Activated CD4-positive, alpha-beta T cell treated with anti-CD3 and anti-CD28 coated beads, Interleukin-2, amount 10 ng/mL, durations not matched to agents 7 days and 5 days (primary cell): ENCODE measurements around the gene ORM1. TPM values are rescaled to one million over a fixed set of nuclear protein-coding genes. Genes with fewer than 3 reads are reported as not detected.

Source experiments
- CTCF ChIA-PET: fragments of 350-600 bp; sonication (Branson Sonifier 250); formaldehyde crosslinking; loops from one replicate; lab custom pipeline; 2021; ENCODE audit warnings: antibody characterized with exemption; lab: Charles Lee
- POLR2A ChIA-PET: fragments of 350-600 bp; sonication (Branson Sonifier 250); formaldehyde crosslinking; loops from one replicate; lab custom pipeline; 2021; ENCODE audit warnings: antibody characterized with exemption; lab: Charles Lee
- DNase-seq: peaks from one replicate; pipeline ENCODE4 v3.0.0-alpha.2; 2020
- H3K27ac Mint-ChIP-seq: one replicate; pipeline ENCODE4 v1.8.0; 2021; ENCODE audit warnings: mild to moderate bottlenecking, moderate library complexity, mixed read lengths
- H3K27me3 Mint-ChIP-seq: one replicate; pipeline ENCODE4 v1.8.0; 2021; ENCODE audit warnings: mixed read lengths
- H3K36me3 Mint-ChIP-seq: one replicate; pipeline ENCODE4 v1.8.0; 2021; ENCODE audit warnings: low read depth, mixed read lengths
- H3K4me1 Mint-ChIP-seq: one replicate; pipeline ENCODE4 v1.8.0; 2021; ENCODE audit warnings: mixed read lengths
- H3K4me3 Mint-ChIP-seq: one replicate; pipeline ENCODE4 v1.8.0; 2021; ENCODE audit warnings: mild to moderate bottlenecking, moderate library complexity, mixed read lengths
- H3K9me3 Mint-ChIP-seq: one replicate; pipeline ENCODE4 v1.8.0; 2021; ENCODE audit warnings: mixed read lengths
- total RNA-seq, 2 experiments: library from RNA; stranded (reverse); gene quantifications; one replicate each; pipeline ENCODE4 v1.2.3, GENCODE V29; 2021

The ORM1 gene
- total RNA-seq, 2 experiments from 2014 or later: not detected

DNA sequence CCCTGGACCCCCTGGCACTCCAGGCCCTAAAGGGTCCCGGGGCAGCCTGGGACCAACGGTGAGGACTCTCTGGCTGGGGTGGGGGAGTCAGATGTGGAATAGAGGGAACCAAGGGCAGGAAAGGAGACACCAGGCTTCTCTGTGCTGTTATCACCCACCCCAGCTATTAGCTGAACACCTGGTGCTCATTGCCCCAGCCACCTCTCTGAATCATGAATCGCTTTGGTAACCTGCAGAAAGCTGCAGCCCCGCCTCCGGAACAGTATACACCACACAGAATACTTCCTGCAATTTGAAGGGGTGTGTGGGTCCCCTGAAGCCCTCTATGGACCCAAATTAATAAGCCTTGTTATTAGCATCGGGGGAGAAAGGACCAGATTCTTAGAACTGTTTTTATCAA lies 40.4 kb upstream of the ORM1 start:
- Mint-ChIP-seq H3K4me1 (peaks cover 2% of the 10 kb centered on the region), H3K27ac (no peak overlapping the region), H3K9me3 (no peaks in the 10 kb centered on the region), H3K27me3 (no peaks in the 10 kb centered on the region), H3K36me3 (no peaks in the 10 kb centered on the region), H3K4me3 (no peak overlapping the region)
- ChIA-PET CTCF (no interaction called here), POLR2A (no interaction called here)
- no peak for DNase-seq

DNA sequence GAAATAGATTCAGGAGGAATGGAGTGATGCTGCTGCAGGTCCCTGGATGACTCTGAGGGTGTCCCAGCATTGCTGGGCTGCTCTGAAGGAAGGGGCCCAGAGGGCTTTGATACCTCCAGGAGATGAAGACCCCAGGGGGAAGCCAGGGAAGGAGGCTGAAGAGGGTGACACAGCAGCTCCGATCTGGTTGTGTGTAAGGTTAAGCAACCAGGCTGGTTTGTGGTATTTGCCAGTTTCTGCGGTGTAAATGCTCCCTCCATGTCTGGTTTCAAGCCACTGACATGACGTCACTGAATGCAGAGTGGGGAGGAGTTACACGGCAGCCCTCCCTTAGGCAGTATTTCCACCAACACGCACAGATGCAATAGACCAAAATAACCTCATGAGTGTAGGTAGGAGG lies 40.0 kb upstream of the ORM1 start:
- Mint-ChIP-seq H3K27me3 (no peaks in the 10 kb centered on the region), H3K9me3 (no peaks in the 10 kb centered on the region), H3K4me1 (peaks cover 2% of the 10 kb centered on the region), H3K36me3 (no peaks in the 10 kb centered on the region), H3K27ac (no peak overlapping the region), H3K4me3 (no peak overlapping the region)
- POLR2A ChIA-PET: no interaction called here
- CTCF ChIA-PET: no interaction called here
- peak; percentile 46 for DNase-seq

DNA sequence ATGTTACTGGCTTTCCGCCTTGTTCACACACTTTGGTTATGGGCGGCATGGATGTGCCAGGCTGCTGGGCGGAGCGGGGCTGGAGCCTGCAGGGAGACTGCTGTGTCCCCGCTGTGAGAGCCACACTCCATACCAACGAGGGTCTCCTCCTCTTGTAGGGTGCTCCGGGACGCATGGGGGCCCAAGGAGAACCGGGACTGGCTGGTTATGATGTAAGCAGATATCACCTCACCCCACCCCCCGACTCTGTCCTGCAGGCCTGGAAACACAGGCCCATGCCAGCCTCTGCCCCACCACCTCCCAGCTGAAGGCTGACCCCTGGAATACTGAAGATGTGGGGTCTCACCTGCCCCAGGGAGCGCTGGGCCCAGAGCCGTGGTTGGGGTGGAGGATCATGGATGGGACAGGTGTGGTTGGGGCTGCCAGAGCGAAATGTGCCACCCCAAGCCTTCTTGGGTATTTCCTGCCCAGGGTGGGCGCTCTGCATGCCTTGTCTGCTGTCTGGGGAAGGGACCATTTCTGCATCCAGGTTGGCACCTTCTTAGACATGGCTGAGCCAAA lies 39.3 kb upstream of the ORM1 start:
- no peak overlapping the region for H3K27ac Mint-ChIP-seq
- H3K9me3 Mint-ChIP-seq: no peaks in the 10 kb centered on the region
- no peaks in the 10 kb centered on the region for H3K36me3 Mint-ChIP-seq
- H3K27me3 Mint-ChIP-seq: no peaks in the 10 kb centered on the region
- peaks cover 2% of the 10 kb centered on the region for H3K4me1 Mint-ChIP-seq
- no peak overlapping the region for H3K4me3 Mint-ChIP-seq
- ChIA-PET POLR2A (no interaction called here), CTCF (no interaction called here)
- DNase-seq: no peak

DNA sequence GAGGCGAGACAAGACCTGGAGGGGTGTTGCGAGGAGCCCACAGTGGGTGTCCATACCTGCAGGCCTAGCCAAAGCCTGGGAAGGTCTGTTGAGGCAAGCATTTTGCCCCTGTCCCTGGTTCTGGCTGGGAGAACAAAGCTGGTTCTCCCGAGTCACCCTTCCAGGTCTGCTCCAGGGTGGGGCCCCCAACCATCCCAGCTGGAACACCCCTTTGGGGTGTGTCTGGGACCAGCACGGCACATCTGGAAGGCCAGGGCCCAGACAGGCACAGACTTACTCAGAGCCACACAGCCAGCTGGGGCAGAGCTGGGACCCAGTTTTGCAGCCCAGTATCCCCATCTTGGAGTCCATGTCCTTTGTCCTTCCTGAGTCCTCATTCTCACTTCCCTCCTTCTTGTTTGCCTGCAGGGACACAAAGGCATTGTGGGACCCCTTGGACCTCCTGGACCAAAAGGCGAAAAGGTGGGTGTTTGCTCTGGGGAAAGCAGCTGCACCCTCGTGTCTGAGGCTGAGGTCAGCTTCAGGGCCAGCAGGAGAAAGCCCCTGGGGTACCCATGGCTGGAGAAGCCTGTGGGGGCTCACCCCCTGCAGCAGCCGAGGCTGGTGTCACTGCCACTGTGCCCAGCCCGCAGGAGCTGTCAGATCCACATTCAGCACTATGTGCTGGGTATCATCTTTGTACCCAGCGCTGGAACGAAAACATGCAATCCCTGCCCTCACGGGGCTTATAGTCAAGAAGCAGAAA lies 38.4 kb upstream of the ORM1 start:
- no peak for DNase-seq
- no peaks in the 10 kb centered on the region for H3K9me3 Mint-ChIP-seq
- ChIA-PET CTCF (no interaction called here), POLR2A (no interaction called here)
- H3K4me1 Mint-ChIP-seq: peaks cover 2% of the 10 kb centered on the region
- H3K27me3 Mint-ChIP-seq: no peaks in the 10 kb centered on the region
- H3K4me3 Mint-ChIP-seq: no peak overlapping the region
- no peak overlapping the region for H3K27ac Mint-ChIP-seq
- H3K36me3 Mint-ChIP-seq: no peaks in the 10 kb centered on the region

DNA sequence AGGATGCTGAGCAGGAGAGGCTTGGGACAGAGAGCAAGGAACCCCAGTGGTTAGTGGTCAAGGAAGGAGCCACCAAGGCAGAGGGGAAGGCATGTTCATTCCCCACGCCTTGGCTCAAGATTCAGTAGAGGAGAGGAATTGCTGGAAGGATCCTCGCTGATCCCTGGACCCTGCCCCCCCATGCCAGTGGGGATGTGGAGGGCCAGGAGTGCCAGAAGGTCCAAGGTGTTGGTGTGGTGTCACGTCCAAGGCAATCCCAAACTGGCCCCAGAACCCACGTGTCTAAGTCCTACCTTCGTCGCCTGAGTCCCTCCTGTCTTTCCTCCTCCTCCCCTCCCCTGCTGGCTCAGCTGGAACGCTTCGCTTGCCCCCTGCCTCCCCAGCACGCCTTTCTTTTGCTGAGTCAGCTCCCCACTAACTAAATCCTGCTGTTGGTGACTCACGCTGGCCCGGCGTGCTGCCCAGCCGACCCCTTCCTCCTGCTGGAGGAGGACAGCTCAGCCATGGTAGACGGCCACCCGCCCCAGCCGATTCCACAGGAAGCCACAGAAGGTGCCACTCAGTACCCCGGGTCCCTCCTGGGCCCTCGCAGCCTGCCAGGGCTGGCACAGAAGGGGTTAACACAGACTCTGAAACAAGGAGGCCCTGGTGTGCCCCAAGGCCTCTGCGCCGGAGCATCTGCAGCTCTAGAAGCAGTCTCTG lies 37.6 kb upstream of the ORM1 start:
- no peak overlapping the region for H3K4me3 Mint-ChIP-seq
- no peaks in the 10 kb centered on the region for H3K36me3 Mint-ChIP-seq
- peaks cover 2% of the 10 kb centered on the region for H3K4me1 Mint-ChIP-seq
- CTCF ChIA-PET: interaction anchor here (1.4 kb wide), 1 partner anchor 130 kb away, joined by 3 read pairs; the partner anchor contains the start of gene COL27A1
- POLR2A ChIA-PET: no interaction called here
- no peaks in the 10 kb centered on the region for H3K9me3 Mint-ChIP-seq
- H3K27me3 Mint-ChIP-seq: no peaks in the 10 kb centered on the region
- no peak overlapping the region for H3K27ac Mint-ChIP-seq
- no peak for DNase-seq

DNA sequence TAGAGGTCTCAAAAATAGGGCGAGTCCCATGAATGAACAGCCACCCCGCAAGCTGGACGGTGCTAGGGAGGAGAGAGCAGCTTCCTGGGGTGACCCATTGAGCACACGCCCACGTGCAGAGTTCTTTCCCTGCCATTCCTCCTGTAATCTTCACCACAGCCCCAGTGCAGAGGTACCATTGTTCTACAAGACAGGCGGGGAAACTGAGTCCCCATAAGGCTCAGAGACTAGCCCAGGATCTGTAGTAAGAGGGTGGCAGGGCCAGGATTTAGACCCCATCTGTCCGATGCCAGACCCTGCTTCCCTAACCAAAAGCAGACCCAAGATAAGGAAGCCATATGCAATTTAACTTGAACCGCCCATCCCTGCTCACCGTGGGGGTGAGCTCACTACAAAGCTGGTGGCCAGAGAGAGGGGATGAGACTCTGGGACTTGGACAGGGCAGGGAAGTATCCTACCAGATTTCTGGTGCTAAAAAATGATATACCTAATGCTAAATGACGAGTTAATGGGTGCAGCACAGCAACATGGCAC lies 36.7 kb upstream of the ORM1 start:
- Mint-ChIP-seq H3K9me3 (no peaks in the 10 kb centered on the region), H3K27me3 (no peaks in the 10 kb centered on the region), H3K27ac (no peak overlapping the region), H3K36me3 (no peaks in the 10 kb centered on the region), H3K4me3 (no peak overlapping the region), H3K4me1 (peaks cover 6% of the 10 kb centered on the region)
- DNase-seq: no peak
- CTCF ChIA-PET: interaction anchor here (1.4 kb wide), 1 partner anchor 131 kb away, joined by 3 read pairs; the partner anchor contains the start of gene COL27A1
- POLR2A ChIA-PET: no interaction called here

DNA sequence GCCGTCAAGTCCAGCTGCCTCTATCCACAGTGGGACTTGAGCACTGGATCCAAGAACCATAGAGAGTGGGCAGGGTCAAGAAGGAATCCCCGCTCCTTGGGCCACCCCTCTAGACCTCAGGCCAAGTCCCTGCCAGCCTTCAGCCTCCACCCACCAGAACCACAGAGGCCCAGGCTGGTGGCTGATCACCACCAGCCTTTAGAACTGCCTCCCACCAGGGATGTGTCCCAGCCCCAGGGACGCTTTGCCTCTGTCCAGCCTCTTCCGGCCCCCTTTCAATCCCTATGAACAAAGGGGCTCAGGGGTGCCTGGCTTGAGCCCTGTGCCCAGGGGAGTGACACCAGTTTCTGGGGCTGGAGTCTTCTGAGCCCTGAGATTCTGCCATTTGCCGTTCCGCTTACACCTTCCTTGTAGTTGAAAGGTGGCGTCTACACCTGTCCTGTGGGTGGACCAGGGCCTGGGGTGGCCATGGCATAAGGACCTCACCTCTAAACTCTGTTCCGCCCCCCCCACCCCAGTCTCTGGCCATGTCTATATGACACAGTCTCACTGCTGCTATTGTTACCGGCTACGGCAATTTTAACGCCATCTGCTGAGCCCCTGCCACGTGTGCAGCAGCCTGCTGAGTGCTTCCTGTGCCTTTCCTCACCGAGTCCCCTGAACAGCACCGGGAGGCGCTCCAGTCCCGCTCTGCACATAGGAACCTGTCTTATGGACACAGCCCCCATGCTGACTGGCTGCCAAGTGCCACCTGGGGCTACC lies 35.7 kb upstream of the ORM1 start:
- Mint-ChIP-seq H3K27ac (no peak overlapping the region), H3K4me1 (peaks cover 6% of the 10 kb centered on the region), H3K36me3 (no peaks in the 10 kb centered on the region), H3K27me3 (no peaks in the 10 kb centered on the region), H3K4me3 (no peak overlapping the region), H3K9me3 (no peaks in the 10 kb centered on the region)
- CTCF ChIA-PET: interaction anchor here (1.2 to 1.5 kb wide), 3 partner anchors 18 to 181 kb away, joined by 3 to 5 read pairs (median 3); partner anchors contain the start of gene COL27A1
- POLR2A ChIA-PET: no interaction called here
- no peak for DNase-seq

DNA sequence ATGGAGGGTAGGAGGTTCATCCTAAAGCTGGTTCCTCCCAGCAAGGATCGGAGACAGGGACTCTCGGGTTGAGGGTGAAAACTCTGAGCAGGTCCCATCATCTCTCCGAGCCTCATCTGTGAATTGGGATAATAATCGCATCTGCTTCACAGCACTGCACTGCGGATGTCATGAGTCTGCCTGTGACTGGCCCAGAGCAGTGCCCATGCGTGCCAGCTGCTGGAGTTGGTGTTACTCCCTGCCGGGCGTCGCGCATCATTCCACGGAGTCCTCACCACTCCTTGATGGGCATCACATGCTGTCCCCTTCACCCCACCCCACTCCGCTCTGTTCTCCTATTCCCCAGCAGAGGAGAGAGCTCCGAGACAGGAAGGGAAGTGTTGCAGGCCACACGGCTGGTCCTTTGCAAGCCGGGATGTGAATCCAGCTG lies 35.1 kb upstream of the ORM1 start:
- H3K27me3 Mint-ChIP-seq: no peaks in the 10 kb centered on the region
- CTCF ChIA-PET: interaction anchor here (1.2 to 1.5 kb wide), 2 partner anchors 17 to 182 kb away, joined by 3 to 5 read pairs; no protein-coding TSS in a partner anchor

DNA sequence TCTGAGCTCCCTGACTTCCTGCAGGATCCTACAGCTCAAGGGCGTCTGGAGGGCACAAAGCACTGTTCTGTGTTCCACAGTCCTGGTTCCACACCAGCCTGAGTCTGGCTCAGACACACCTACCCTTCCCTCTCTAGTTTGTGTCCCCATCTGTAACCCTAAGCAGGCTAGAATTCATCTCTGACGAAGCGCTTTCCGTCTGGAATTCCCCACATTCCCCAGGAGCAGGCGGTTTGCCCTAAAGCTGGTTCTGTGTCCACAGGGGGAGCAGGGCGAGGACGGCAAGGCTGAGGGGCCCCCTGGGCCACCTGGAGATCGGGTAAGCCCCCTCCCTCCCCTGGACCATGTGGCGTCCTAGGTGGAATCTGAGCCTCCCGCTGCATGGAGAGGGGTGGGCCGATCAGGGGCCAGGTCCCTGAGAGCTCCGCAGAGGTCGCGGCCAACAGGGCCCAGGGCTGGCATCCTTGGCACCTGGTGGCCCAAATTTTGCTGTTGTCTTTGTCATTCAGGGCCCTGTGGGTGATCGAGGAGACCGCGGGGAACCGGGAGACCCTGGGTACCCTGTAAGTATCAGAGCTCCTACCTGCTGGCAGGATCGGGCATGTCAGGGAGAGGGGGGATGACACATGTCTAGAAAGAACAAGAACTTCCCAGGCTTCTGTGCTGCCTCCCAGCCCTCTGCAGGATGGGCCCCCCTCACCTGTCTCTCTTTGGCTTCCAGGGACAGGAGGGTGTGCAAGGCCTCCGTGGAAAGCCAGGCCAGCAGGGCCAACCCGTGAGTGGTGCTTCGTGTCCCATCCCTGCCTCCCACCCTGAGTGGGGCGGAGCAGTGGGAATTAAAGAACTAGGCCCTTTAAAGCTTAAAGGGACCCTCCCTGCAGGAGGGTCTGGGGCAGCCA lies 34.5 kb upstream of the ORM1 start:
- no peak overlapping the region for H3K4me3 Mint-ChIP-seq
- ChIA-PET CTCF (interaction anchor here (1.2 to 1.5 kb wide), 2 partner anchors 16 to 182 kb away, joined by 3 to 5 read pairs; no protein-coding TSS in a partner anchor), POLR2A (no interaction called here)
- H3K36me3 Mint-ChIP-seq: no peaks in the 10 kb centered on the region
- H3K9me3 Mint-ChIP-seq: peaks cover 2% of the 10 kb centered on the region
- no peaks in the 10 kb centered on the region for H3K27me3 Mint-ChIP-seq
- no peak overlapping the region for H3K27ac Mint-ChIP-seq
- DNase-seq: no peak
- H3K4me1 Mint-ChIP-seq: peaks cover 4% of the 10 kb centered on the region

More for the DNA sequence above, 35.1 kb upstream of the ORM1 start:
- Mint-ChIP-seq H3K27ac (no peak overlapping the region), H3K9me3 (no peaks in the 10 kb centered on the region), H3K4me3 (no peak overlapping the region), H3K4me1 (peaks cover 6% of the 10 kb centered on the region), H3K36me3 (no peaks in the 10 kb centered on the region)
- no peak for DNase-seq
- POLR2A ChIA-PET: no interaction called here

DNA sequence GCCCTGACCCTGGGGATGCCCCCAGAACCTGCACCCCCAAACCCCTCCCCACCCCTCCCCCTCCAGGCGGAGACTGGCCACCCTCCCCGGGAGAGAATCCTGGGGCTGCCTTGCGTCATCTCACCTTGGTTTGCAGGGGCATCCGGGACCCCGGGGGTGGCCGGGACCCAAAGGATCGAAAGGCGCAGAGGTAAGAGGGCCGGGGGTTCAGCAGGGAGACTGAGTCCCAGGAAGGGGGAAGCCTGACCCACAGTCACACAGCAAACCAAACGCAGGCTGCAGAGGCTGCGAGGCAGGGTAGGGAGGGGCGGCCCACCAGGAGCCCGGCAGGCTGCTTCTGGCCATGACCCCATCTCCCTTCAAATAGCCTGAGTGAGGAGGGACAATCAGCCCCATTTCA lies 33.8 kb upstream of the ORM1 start:
- Mint-ChIP-seq H3K27ac (no peak overlapping the region), H3K4me3 (no peak overlapping the region), H3K27me3 (no peaks in the 10 kb centered on the region), H3K9me3 (peaks cover 2% of the 10 kb centered on the region), H3K36me3 (no peaks in the 10 kb centered on the region), H3K4me1 (peaks cover 4% of the 10 kb centered on the region)
- no peak for DNase-seq
- CTCF ChIA-PET: interaction anchor here (1.4 kb wide), 1 partner anchor 258 kb away, joined by 3 read pairs; no protein-coding TSS in a partner anchor
- POLR2A ChIA-PET: no interaction called here

DNA sequence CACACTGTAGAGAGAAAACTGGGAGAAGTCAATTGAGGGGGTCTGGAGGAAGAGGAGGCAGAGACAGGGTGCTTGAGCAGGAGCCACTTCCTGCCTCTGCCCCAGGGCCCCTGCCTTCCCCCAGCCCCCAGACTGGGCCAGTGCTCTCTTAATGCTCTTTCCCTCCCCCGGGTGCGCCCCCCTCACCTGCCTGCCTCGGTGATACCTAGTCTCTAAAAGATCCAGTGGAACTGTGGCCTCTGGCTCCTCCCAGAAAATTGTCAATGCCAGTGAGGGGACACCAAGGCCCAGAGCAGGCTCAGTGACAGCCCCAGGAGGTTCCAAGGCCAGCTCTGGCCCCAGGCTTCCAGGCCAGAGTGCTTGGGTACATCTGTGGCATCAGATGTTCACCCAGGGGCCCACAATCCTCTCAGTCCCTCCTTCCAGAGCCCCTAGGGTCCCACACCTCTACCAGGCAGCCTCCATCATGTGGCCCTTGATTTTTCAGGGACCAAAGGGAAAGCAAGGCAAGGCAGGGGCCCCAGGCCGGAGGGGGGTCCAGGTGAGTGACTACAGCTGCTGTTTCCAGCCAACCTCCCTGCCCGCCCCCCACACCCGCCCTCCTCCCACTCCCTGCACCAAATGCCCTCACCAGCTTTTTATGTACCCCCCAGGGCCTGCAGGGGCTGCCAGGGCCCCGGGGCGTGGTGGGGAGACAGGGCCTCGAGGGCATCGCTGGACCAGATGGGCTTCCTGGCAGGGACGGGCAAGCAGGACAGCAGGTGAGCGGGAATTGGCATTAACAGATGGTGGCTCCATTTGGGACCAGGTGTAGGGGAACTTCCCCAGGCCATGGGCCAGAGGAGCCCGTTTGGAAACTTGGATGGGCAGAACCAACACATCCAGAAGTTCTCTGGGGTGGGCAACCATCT lies 33.1 kb upstream of the ORM1 start:
- H3K36me3 Mint-ChIP-seq: no peaks in the 10 kb centered on the region
- H3K9me3 Mint-ChIP-seq: peaks cover 6% of the 10 kb centered on the region
- H3K27ac Mint-ChIP-seq: no peak overlapping the region
- peaks cover 4% of the 10 kb centered on the region for H3K4me1 Mint-ChIP-seq
- ChIA-PET POLR2A (no interaction called here), CTCF (interaction anchor here (0.9 to 1.9 kb wide), 9 partner anchors 21 to 257 kb away, joined by 3 to 18 read pairs (median 6); no protein-coding TSS in a partner anchor)
- H3K27me3 Mint-ChIP-seq: no peaks in the 10 kb centered on the region
- no peak overlapping the region for H3K4me3 Mint-ChIP-seq
- DNase-seq: no peak
